ENCODE data around the gene ADORA1.

GRCh38 chr1:203181586-203182386, 54.3 kb downstream of the ADORA1 start:
- no peak for TF ChIP-seq CTCF (IDR thresholded peaks at IDR 0.05 in 2 of 3, conservative IDR thresholded peaks at IDR 0.05 in 1 of 3; ENCODE audit: control insufficient read depth in 2 of 3, extremely low read depth in 1 of 3, insufficient read depth in 1 of 3, low read depth in 3 of 3, low read length in 3 of 3)
- no peak for TF ChIP-seq USF2 (IDR thresholded peaks at IDR 0.05; ENCODE audit: borderline replicate concordance, low read depth, low read length)
- TF ChIP-seq SIN3A (IDR thresholded peaks at IDR 0.05; ENCODE audit: low read depth, low read length) = no peak
- TF ChIP-seq MXI1 (IDR thresholded peaks at IDR 0.05; ENCODE audit: low read depth, low read length) = no peak
- TF ChIP-seq CBX3 (IDR thresholded peaks at IDR 0.05; ENCODE audit: borderline replicate concordance, low read depth) = no peak
- TF ChIP-seq EZH2 (IDR thresholded peaks at IDR 0.05; ENCODE audit: borderline replicate concordance, control insufficient read depth, low read depth, low read length) = no peak
- TF ChIP-seq SIX5 (IDR thresholded peaks at IDR 0.05; ENCODE audit: low read depth, low read length, severe bottlenecking) = no peak
- no peak for TF ChIP-seq POU2F2 (IDR thresholded peaks at IDR 0.05; ENCODE audit: borderline replicate concordance, low read depth, low read length)

All from GM12878 (cell line).